GM10266 (cell line): ENCODE measurements around the gene MAPK6.

ENCODE experiments used
- DNase-seq: peaks from one replicate; pipeline ENCODE4 v3.0.0; 2012; ENCODE audit errors: extremely low spot score
- CTCF ChIP-seq: IDR thresholded peaks from 2 replicates; pipeline ENCODE4 v1.5.1; 2012; ENCODE audit warnings: mild to moderate bottlenecking, low read depth; ENCODE audit not compliant: control insufficient read depth, insufficient read depth; ENCODE audit errors: missing control alignments

Gene MAPK6

GRCh38 chr15:52109559-52110451 is 90.8 kb downstream of the MAPK6 start:
- DNase-seq = peak; percentile 72
- TF ChIP-seq CTCF = no peak

GRCh38 chr15:52111517-52112202 is 92.6 kb downstream of the MAPK6 start:
- TF ChIP-seq CTCF = no peak
- DNase-seq = no peak

GRCh38 chr15:52112203-52112750 is 93.3 kb downstream of the MAPK6 start:
- TF ChIP-seq CTCF = no peak
- peak; percentile 61 for DNase-seq

- no peak for DNase-seq
- TF ChIP-seq CTCF = no peak
Observed at GRCh38 chr15:52113235-52113634, 94.2 kb downstream of the MAPK6 start.

GRCh38 chr15:52113708-52114107 is 94.7 kb downstream of the MAPK6 start:
- no peak for TF ChIP-seq CTCF

GRCh38 chr15:52114261-52115055 is 95.4 kb downstream of the MAPK6 start:
- DNase-seq = no peak
- no peak for TF ChIP-seq CTCF

More at GRCh38 chr15:52113708-52114107, 94.7 kb downstream of the MAPK6 start:
- no peak for DNase-seq
